HG03135 (cell line): ENCODE measurements around the gene ZBTB16.

ENCODE experiments used
- ATAC-seq: cut with Tn5 transposase; IDR thresholded peaks from one replicate; pipeline ENCODE4 v1.9.1; 2021; ENCODE audit warnings: mild to moderate bottlenecking, moderate library complexity; ENCODE audit not compliant: unreplicated experiment

ZBTB16 gene

DNA sequence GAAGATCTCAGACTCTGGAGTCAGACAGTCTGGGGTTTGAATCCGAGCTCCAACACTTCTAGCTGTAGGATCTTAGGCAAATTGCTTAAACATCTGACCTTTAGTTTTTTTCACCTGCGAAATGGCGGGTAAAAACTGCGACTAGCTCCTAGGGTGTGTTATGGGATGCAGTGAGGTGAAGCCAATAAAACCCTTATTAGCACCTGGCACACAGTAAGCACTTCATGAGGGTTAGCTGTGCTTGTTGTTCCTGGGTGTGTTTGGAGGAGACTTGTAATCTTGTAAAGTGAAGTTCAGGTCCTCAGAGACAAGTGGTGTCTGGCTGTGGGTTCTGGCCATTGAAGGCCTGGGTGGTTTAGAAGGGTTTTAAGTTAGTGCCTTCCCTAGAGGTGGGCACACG, 68.9 kb downstream of the ZBTB16 start:
- no peak for ATAC-seq

DNA sequence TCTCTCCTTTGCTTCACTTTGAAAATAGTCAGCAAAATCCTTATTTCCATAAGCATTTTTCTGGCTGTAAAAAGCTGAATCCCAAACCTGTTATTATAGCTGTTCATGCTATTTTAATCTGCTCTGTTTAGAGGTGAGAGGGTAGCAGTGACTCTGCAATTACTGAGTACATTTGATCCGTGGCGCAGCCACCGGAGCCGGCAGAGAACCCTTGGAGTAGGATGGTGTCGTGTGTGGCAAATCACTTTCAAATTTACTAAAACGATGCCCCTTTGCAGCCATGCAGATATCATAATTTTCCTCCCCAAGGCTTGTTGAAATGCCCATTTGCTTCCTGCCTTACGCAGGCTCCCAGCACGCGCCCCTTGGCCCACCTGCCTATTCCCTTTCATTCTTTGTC, 69.6 kb downstream of the ZBTB16 start:
- no peak for ATAC-seq

DNA sequence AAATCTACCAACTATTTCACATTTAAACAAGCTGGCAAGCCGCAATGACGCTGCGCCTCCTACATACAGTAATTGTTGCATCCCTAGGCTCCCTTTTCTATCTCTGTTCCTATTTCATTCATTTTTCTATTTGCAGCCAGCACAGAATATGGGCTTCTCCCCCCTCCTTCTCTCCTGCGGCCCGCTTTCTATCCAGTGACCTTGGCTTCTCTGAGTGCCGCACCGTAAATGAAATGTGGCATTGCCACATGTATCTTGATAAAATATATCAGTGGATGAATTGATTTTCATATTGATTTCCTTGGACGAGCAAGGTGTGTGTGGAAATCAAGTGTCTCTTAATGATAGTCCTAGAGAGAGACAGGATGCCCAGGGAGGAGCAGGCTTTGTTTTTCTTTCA, 70.2 kb downstream of the ZBTB16 start:
- ATAC-seq, result no peak

DNA sequence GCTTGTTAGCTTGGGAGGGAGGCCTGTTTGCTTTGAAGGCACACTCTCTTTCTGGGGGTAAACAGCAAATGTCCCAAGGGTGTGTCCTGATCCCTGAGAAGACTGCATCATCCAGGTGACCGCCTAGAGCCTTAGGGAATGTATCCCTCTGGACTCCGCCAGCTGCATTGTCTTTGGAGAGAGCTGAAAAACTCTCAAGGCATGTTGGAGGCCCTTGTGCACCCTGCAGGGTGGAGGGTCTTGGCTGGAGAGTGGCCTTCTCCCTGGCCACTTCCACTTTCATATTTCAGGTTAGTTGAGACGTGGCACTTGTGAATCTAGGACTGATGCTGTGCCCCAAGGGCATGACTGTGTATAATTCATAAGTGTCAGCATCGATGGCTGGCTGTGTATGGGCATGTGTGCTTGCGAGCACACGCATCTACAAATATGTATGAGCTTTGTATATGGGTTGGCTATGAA, 70.6 kb downstream of the ZBTB16 start:
- ATAC-seq, result no peak

DNA sequence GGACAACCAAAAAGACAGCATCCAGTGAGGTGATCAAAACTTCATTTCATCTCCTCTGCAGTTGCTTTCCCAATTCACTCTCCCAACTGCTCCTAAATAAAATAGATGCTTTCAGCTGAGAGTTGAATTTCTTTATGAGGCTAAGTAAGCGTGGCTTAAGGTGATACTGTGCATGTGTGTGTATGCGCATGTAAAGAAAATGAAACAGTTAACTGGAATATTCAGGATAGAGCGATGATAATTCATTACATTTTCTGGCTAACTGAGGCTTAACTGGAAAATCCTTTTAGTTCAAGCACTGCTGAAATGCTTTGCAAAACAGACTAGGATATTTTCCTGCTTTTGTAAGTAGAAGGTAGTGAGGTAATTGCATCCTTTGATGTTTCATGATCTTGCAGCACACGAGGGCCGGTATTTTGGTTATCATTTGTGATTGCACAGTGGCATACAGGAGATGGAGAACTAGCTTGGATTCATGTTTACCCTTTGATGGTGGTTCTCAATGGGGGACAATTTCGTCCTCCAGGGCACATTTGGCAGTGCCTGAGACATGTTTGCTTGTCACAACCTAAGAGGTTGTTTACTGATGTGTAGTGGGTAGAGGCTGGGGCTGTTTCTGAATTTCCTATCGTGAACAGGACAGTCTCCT, 71.2 kb downstream of the ZBTB16 start:
- ATAC-seq, result no peak

DNA sequence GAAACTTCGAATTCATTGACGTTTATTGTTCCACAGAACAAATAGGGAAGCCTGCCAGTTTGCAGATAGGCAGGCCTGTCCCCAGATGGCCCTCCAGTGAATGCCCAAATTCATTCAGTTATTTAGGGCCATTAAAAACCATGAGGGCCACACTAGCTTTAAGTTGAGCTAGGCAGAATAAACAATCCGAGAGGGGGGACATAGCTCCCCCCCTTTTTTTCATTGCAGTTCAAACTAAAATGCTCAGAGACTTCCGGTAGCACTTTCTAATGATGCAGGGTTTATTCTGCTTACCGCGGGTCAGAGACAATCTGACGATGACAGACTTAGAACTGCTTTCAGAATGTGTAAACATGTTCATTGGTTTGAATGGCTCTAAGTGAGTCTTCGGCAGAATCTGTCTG, 72.0 kb downstream of the ZBTB16 start:
- no peak for ATAC-seq

DNA sequence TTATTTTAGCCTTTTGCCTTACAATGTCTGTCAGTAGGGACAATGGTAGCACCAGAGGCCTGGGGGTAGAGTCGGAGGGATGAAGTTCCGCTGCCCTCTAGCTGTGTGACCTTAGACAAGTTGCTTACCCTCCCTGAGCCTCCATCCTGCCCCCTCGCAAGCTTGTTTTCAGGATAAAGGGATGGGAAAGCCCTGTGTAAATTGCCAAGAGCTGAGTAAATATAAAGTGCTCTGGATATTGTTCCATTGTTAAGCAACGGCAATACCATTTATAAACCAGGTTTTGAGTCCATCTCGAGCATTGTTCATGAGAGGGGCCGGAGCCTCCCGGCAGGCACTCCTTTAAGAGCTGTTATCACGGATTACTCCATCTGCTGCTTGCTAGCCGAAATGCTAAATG, 72.9 kb downstream of the ZBTB16 start:
- no peak for ATAC-seq

DNA sequence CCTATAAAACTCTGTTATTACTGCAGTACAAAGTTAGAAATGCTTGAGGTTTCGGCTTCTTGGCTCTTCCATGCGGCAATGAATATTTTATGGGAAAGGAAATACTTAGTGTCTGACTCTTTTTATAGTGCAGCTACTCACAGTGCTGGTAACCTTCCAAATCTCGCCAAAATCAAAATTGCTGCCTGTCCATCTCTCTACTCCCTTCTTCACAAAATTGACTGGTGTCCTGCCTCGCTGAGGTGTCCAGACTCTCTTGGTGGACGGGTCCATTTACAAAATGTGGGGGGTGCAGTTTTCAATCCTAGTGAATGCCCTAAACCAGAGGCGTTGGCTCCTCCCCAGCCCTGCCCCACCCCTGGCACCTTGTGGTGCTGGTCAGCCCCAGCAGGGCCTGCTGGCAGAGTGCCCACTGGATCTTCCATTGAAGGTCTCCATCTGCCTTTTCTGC, 73.5 kb downstream of the ZBTB16 start:
- no peak for ATAC-seq

DNA sequence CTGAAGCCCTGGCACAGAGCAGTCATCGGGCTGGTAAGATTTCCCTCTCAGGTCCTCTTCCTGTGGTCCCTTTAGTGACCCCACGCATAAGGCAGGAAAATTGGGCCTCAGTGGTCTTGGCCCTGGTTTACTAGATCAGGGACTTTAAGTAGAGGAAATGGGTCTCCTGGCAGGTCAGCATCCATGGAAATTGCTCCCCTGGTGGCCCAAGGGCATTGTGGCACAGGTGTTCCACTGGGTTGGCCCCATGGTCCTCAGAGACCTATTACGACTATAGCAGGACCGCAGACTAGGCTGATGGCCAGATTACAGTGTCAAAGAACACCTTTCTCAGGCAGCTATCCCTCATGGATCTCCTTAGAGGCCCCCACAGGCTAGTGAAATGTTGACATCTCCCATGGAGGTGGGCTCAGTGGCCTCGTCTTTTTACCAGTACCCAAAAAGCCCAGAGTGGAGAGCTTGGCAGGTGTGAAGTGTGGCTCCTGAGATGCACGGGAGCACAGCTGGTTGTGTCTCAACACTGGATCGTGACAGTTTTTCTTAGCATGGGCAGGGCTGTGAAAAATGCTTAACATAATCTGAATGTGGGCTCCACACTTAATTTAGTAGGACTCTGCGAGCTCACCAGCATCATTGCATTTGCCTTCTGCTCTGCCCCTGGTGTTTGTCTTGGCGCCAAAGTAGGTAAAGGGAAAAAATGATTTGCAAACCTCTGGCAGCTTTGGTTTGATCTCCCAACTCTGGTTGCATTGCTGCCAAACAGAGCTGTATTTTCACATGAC, 74.2 kb downstream of the ZBTB16 start:
- ATAC-seq, result no peak

DNA sequence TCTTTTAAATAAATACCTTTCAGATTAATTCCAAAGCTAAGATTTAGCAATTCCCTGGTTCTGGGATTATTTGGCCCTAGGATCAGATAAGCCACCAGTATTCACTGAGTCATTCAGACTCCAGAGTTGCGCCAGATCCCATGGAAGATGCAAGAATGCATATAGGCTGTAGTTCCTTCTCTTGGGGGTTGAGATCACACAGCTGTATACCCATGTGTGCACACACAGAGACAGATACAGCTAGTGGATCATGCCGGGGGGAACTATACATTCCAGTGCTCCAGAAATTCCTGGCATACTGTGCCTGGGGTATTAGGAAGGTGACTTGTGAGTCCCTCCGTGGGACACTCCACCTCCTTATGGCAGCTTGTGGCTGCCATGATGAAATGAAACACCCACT, 75.4 kb downstream of the ZBTB16 start:
- no peak for ATAC-seq

DNA sequence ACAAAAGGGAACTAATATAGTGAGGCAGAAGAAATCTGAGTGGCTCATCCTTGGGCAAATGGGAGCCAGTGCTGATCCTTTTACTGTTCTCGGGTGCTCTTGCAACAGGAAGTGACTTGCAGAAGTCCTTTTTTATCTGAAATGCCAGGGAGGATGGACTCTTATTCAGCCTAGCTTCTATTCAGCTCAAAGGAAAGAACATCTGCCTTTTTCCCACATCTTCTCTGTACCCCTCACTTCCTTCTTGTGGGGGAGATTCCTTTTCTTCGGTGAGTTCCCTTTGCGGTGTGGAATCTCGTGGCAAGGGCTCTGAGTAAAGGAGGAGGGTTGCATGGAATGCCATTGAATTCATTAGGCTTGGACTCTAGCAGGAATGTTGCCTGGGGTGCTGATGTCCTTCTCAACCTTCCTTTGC, 76.2 kb downstream of the ZBTB16 start:
- no peak for ATAC-seq

DNA sequence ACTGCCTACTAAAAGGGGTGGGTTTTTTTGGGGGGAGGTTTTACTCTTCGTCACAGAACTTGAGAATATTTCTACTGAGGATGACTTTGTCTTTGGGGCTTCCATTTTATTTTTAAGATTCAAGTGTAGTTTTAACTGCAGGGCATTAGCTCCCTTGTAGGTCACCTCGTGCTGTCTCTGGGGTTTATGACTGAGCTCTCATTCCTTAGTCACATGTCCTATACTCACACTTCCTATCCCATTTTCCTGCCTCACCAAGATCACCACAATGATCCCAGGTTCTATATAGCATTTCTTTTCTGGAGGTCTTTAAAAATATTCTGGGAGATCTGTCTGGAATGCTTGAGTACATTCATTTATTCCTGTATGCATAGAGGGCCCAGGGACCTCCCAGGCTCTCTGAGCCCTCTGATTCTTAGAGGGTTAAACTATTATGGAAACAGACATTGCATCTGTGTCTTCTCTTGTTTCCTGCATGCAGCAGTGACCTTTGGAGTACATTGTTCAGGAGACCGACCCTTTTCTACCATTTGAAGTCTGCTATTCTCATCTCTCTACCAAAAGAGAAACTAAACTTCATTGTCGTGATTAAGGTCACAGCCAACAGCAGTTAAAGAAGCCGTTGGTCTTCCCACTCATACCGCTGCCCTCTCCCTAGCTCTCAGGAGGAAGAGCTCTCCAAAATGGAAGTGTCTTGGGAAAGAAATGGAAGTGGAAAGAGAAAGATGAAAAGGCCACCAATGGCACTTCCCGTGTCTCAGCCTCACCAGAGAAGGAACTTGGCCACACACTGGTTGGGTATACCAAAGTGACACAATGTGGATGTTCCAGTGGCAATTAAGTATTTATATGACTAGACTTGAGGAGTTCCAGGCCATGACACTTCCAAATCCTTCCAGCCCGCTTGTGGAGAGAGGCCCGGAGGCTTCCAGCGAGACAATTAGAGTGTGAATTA, 77.5 kb downstream of the ZBTB16 start:
- no peak for ATAC-seq

DNA sequence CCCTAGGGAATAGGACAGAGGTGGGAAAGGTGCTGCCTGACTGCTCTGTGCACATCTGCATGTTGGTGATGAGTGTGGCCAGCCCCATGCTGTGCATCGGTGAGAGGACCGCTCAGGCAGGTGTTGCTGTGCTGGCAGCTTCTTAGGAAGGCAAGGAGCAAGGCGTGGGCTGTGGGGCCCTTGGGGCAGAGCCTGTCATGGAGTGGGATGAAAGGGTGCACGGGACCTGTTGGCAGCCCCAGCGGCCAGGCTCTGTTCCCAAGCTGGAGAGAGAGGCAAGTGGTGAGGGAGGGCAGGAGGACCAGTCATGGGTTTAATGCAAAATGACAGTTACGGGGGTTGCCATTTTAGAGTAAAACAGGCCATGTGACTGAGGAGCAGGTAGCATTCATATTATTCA, 78.3 kb downstream of the ZBTB16 start:
- no peak for ATAC-seq

DNA sequence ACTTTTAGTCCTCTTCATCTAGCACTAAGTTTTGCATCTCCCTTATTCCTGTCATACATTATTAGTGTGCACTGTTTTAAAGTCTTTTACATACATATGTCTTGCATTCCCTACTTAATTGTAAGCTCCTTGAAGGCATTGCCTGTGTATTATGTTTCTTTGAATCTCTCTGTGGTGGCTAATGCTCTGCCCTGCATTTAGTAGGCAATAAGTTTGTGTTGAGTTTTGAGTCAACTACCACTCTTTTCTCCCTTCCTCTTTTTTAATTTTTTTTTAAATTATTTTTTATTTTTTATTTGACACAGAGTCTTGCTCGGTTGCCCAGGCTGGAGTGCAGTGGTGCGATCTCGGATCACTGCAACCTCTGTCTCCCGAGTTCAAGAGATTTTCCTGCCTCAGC, 78.9 kb downstream of the ZBTB16 start:
- no peak for ATAC-seq

DNA sequence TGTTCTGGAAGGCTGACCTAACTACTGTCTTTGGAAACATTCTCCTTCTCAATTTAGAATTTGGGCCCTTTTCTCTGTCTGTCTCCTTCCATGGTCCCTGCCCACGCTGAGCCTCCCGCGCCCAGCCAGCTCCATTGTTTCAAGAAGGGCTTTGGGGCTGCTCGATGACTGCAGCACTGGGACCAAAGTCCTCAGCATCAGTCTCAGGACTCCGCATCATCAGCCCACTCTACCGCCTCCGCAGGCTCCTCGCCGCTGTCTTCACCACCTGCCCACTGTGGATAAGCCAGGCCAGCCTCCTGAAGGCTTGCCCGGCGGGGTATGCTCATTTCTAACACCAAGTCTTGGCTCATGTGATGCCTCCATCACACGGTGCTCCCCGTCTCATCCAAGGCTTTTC, 81.3 kb downstream of the ZBTB16 start:
- ATAC-seq, result no peak

DNA sequence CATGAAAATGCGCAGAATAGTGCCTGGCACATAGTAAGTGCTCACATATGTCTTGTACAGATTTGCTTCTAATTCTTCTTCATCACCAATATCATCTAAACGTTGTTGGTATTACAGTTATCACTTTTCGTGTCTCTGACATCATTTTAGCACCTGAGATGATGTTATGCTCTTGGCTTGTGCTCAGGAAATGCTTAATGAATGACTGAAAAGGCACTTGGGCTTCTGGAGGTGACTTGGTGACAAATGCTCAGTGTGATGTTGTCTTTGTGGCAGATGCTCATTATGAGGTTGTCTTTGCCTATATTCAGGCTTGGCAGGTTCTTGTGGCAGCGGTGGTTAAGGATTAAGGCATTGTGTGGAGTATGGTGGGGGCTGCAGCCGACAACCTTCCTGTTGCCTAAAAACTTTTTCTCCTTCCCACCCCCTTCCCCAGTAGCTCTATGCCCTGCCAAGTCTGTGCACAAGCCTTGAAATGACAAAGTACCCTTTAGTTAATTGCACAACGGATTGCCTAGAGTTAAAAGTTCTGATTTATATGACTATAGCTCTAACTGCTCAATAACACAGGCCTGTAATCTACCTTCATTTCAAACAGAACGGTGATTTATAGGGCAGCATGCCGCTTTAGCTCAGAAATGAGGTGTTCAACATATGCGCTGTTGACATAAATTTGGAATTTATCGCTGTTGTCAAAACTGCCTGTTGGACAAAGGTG, 82.5 kb downstream of the ZBTB16 start:
- ATAC-seq, result no peak

DNA sequence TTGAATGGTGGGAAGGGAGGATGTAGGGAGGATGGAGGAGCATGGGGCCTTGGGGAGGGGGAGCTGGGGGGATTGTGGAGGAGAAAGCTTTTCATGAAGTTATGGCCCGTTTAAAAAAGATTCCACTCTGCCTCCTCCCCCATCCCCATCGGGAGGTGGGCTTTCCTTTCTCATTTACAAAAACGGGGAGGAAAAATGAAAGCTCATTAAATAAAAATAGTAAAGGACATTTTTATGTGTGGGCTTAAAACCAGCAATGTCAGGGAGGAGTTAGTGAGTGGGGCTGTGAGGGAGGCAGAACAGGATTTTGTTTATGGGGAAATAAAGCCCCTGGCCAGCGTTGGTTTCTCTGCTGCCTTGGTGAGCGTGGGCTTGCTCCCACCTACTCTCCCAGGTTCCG, 83.2 kb downstream of the ZBTB16 start:
- no peak for ATAC-seq

DNA sequence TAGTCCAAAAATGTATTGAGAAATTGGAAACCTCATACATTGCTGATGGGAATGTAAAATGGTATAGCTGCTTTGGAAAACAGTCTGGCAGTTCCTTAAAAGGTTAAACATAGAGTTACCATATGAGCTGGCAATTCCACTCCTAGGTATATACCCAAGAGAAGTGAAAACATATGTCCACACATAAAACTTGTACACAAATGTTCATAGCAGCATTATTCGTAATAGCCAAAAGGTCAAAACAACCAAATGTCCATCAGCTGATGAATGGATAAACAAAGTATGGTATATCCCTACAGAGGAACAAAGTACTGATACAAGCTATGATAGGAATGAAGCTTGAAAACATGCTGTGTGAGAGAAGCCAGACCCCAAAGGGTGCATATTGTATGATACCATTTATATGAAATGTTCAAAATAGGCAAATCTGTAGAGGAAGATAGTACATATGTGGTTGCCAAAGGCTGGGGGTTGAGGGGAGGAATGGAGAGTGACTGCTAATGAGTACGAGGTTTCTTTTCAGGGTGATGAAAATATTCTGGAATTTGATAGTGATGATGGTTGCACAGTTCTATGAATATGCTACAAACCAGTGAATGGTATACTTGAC, 85.8 kb downstream of the ZBTB16 start:
- ATAC-seq, result no peak

DNA sequence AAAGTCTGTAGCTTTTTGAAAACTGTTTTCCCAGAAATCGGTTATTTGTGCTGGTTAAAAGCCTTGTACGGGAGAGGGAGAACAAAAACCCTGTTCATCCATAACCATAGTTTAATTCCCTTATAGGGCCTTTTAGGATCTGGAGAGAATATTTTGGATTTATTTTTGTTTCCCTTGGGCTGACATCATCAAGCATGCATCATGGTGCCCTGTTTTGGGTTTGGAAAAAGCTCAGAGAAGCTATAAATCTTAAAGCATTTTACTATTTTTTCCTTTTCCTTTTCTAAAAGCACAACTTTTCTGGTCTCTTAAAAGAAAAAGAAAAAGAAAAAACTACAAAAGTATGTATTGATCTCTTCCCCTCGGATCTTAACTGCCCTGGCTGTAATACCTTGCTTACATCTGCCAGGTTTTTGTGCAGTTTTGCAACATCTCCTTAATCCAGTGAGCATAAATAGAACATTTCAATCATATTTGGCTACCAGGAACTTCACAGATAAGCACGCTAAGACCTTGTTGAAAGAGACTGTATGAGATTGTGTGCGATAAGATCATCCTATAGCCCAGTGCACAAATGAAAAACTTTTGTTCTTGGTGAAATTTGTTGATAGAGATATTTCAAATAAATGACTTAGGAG, 88.0 kb downstream of the ZBTB16 start:
- no peak for ATAC-seq

DNA sequence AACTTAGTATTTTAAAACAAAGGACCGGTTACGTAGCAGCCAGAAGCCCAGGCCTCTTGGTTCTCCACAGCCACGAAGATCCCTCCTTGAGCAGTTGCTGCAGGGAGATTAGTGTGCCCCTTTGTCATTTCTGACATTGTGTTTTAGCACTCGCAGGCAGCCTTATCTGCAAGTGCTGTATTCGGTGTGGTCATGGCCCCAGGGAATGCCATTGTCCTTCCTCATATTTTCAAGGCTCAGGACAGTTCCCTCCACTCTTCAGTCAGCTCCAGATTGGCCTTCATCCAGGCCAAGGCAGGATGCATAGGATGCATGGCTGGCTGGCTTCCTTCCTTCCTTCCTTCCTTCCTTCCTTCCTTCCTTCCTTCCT, 88.5 kb downstream of the ZBTB16 start:
- ATAC-seq, result no peak
